ENCODE data around the gene OGA. TPM values are rescaled to one million over a fixed set of nuclear protein-coding genes. Genes with fewer than 3 reads are reported as not detected.

OGA gene
- total and polyA plus RNA-seq, 9 of the 15 experiments (the other 6 are each of a cell fraction or from before 2014, with no cell fraction given), result 13.5 to 73.5 (median 59.5) TPM

DNA sequence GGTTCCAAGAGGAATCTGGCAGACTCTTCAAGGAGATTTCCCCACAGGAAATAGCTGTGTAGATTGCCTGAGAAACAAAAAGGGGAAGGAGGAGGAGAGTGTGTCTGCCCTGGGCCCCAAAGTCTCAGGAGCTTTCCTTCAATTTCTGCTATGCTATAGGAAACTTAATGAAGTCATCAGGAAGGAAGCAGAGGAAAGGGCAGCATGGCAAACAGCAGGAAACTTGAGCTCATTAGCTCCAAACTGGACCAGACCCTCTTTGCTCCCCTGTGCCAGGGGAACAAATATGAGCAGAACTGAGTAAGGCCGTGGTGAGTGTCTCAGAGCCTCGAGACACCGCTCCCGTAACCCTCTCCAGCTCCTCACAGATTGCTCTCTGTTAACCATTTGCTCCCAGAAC is 30.2 kb upstream of the OGA start (continued):
- TF ChIP-seq KLF10 (CRISPR knock-in tag; IDR thresholded peaks at IDR 0.05) (no peak), GABPA (tag; conservative IDR thresholded peaks at IDR 0.05; ENCODE audit: low read depth) (no peak), FOSL1 (tag; conservative IDR thresholded peaks at IDR 0.05) (no peak)
- TF ChIP-seq, protein P1, sequence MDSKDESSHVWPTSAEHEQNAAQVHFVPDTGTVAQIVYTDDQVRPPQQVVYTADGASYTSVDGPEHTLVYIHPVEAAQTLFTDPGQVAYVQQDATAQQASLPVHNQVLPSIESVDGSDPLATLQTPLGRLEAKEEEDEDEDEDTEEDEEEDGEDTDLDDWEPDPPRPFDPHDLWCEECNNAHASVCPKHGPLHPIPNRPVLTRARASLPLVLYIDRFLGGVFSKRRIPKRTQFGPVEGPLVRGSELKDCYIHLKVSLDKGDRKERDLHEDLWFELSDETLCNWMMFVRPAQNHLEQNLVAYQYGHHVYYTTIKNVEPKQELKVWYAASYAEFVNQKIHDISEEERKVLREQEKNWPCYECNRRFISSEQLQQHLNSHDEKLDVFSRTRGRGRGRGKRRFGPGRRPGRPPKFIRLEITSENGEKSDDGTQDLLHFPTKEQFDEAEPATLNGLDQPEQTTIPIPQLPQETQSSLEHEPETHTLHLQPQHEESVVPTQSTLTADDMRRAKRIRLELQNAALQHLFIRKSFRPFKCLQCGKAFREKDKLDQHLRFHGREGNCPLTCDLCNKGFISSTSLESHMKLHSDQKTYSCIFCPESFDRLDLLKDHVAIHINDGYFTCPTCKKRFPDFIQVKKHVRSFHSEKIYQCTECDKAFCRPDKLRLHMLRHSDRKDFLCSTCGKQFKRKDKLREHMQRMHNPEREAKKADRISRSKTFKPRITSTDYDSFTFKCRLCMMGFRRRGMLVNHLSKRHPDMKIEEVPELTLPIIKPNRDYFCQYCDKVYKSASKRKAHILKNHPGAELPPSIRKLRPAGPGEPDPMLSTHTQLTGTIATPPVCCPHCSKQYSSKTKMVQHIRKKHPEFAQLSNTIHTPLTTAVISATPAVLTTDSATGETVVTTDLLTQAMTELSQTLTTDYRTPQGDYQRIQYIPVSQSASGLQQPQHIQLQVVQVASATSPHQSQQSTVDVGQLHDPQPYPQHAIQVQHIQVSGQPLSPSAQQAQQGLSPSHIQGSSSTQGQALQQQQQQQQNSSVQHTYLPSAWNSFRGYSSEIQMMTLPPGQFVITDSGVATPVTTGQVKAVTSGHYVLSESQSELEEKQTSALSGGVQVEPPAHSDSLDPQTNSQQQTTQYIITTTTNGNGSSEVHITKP (IDR thresholded peaks at IDR 0.05; ENCODE audit: partially characterized antibody), result no peak

GRCh38 chr10:101845893-101846292 is 27.6 kb upstream of the OGA start:
- ATAC-seq (no peak), DNase-seq (ENCODE audit: extremely low read depth in 1 of 4, low spot score in 3 of 4) (no peak), FAIRE-seq (no peak)
- Histone ChIP-seq H2AFZ (ENCODE audit: low read depth, low read length) (no peak overlapping the region), H3K4me2 (ENCODE audit: insufficient read depth, low read length) (no peak overlapping the region), H3K79me2 (ENCODE audit: control insufficient read depth, insufficient read depth, low read length) (no peaks in the 10 kb centered on the region), H4K20me1 (replicated peaks; ENCODE audit: control insufficient read depth, insufficient read depth, low read length) (no peaks in the 10 kb centered on the region), H3K4me3 (no peak overlapping the region), H3K27me3 (ENCODE audit: control insufficient read depth in 2 of 2, insufficient read depth in 2 of 2, low read length in 2 of 2) (no peaks in the 10 kb centered on the region), H3K9me3 (replicated peaks; ENCODE audit: control insufficient read depth, insufficient read depth, low read depth, low read length) (no peaks in the 10 kb centered on the region), H3K36me3 (ENCODE audit: control insufficient read depth, insufficient read depth, low read length) (peaks cover 2% of the 10 kb centered on the region; the same call in 1 of the 3 replicates), H3K9ac (ENCODE audit: insufficient read depth in 1 of 2, low read depth in 2 of 2, low read length in 2 of 2) (no peak overlapping the region), H3K4me1 (replicated peaks in 1 of 2; ENCODE audit: control insufficient read depth in 2 of 2, insufficient read depth in 2 of 2, low read length in 2 of 2) (peaks cover 0 to 4% of the 10 kb centered on the region in 2 experiments; a peak in 2 of 5 replicates), H3K27ac (ENCODE audit: extremely low read depth, low read depth, low read length) (no peak overlapping the region), H3K9me1 (ENCODE audit: control insufficient read depth, insufficient read depth, low read length) (no peaks in the 10 kb centered on the region)
- BruUV-seq (replicated peaks), result no TSS peak
- ChIA-PET CTCF (ENCODE audit: low intra/inter-chr PET ratio) (no interaction called here), POLR2A (no interaction called here)
- intact Hi-C loops (cut with micrococcal nuclease), result loop anchor here (10.0 kb wide), 1 partner anchor 269 kb away; no protein-coding TSS in a partner anchor
- WGBS (ENCODE audit: insufficient coverage, low coverage, missing lambda C conversion rate), result no CpG with 5 or more reads among the region's 3 CpGs
- in situ Hi-C loops (cut with MboI), result loop anchor here (25.0 kb wide), 4 partner anchors 516 to 766 kb away; partner anchors contain the start of genes ACTR1A, CUEDC2 and SUFU
- TF ChIP-seq NRF1 (conservative IDR thresholded peaks at IDR 0.05 in 1 of 2, IDR thresholded peaks at IDR 0.05 in 1 of 2) (no peak), SPI1 (IDR thresholded peaks at IDR 0.05; ENCODE audit: borderline replicate concordance, low read depth, low read length) (no peak), BHLHE40 (IDR thresholded peaks at IDR 0.05; ENCODE audit: low read length) (no peak), CXXC5 (CRISPR knock-in tag; IDR thresholded peaks at IDR 0.05) (no peak), BCL6 (CRISPR knock-in tag; IDR thresholded peaks at IDR 0.05) (no peak), CREBBP (IDR thresholded peaks at IDR 0.05; ENCODE audit: low read depth, low read length) (no peak), MCM2 (IDR thresholded peaks at IDR 0.05; ENCODE audit: low read depth) (no peak), ZNF655 (CRISPR knock-in tag; IDR thresholded peaks at IDR 0.05) (no peak), E2F3 (CRISPR knock-in tag; IDR thresholded peaks at IDR 0.05) (no peak)
- TF ChIP-seq, protein P2, sequence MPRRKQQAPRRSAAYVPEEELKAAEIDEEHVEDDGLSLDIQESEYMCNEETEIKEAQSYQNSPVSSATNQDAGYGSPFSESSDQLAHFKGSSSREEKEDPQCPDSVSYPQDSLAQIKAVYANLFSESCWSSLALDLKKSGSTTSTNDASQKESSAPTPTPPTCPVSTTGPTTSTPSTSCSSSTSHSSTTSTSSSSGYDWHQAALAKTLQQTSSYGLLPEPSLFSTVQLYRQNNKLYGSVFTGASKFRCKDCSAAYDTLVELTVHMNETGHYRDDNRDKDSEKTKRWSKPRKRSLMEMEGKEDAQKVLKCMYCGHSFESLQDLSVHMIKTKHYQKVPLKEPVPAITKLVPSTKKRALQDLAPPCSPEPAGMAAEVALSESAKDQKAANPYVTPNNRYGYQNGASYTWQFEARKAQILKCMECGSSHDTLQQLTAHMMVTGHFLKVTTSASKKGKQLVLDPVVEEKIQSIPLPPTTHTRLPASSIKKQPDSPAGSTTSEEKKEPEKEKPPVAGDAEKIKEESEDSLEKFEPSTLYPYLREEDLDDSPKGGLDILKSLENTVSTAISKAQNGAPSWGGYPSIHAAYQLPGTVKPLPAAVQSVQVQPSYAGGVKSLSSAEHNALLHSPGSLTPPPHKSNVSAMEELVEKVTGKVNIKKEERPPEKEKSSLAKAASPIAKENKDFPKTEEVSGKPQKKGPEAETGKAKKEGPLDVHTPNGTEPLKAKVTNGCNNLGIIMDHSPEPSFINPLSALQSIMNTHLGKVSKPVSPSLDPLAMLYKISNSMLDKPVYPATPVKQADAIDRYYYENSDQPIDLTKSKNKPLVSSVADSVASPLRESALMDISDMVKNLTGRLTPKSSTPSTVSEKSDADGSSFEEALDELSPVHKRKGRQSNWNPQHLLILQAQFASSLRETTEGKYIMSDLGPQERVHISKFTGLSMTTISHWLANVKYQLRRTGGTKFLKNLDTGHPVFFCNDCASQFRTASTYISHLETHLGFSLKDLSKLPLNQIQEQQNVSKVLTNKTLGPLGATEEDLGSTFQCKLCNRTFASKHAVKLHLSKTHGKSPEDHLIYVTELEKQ (CRISPR knock-in tag; IDR thresholded peaks at IDR 0.05), result no peak

Measured in K562 (cell line).